NCI-H128 (cell line): ENCODE data around the gene ZNF850.
"Not testable (repeated sequence)": the region's sequence is repeated elsewhere in the genome, so short reads cannot be mapped to it uniquely, and the experiment has no call there.

Experiments used
- DNase-seq: peaks from one replicate; lab custom pipeline; 2025; ENCODE audit not compliant: unreplicated experiment; lab: John Stamatoyannopoulos, UW

ZNF850 gene

DNA sequence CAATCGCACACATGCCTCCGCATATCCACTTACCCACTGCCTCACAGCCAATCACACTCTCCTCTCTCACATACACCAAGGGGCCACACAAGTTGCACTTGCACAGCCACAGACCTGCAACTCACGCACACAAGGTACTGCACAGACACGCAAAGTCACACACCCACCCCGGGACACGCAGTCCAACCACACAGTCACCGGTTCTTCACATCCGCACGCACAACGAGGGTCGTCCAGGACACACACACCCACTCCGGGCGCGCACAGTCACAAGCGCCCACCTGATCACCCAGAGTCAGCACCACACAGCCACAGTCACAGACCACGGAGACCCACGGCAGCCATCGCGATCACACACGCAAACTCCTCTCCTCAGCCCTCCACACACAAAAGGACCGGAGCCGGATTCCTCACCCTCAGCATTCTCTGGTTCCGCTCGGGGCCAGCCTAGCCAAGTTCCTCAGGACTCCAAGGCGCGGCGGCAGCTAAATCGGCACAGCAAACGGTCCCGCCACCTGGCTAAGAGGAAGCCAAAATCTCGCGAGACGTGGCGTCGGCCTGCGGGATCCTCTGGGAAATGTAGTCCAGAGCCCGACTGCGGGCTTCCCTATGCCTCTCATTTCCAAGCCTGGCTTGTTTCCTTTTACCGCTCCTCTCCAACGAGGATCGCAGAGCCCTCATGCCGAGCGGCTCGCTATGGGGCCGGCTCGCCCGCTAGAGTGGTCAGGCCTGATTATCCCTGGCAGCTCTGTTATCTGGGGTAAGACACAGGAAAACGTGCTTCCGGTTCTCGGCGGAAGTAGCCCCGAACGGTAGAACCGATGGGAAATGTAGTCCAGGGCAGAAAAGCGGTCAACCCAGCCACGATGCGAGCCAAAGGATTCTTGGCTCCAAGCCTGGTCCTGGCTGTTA lies at the start of gene ZNF850:
Gene ZNF850 (minus strand): TSS at position 497 of the 912 bp plus-strand sequence. CDS start 10,201 bp downstream, outside the sequence.
- peak; percentile 91 for DNase-seq

DNA sequence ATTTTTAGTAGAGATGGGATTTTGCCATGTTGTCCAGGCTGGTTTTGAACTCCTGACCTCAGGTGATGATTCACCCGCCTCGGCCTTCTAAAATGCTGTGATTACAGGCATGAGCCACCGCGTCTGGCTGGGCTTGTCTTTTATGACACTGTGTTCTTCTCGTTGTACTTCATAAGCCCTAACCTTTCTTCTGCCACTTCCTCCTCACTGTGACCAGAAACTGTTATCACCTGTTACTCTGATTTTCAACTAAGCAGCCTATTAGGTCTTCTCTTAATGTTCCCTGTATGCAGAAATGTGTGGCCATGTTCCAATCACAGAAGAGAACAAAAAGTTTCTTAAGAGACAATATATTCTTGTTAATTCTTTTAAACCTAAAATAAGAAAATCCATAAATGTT lies 49.2 kb upstream of the ZNF850 start:
- no peak for DNase-seq

DNA sequence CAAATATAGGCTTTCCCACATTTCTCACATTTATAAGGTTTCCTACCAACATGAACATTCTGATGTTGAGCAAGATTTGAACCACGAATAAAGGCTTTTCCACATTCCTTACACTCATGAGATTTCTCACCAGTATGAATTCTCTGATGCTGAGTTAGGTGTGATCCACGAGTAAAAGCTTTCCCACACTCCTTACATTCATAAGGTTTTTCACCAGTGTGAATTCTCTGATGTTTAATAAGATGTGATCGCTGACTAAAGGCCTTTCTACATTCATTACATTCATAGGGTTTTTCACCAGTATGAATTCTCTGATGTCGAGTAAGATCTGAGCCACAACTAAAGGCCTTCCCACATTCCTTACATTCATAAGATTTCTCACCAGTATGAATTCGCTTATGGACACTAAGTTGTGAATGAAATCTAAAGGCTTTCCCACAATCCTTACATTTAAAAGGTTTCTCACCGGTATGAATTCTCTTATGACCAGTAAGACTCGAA lies 46.6 kb upstream of the ZNF850 start:
- no peak for DNase-seq

DNA sequence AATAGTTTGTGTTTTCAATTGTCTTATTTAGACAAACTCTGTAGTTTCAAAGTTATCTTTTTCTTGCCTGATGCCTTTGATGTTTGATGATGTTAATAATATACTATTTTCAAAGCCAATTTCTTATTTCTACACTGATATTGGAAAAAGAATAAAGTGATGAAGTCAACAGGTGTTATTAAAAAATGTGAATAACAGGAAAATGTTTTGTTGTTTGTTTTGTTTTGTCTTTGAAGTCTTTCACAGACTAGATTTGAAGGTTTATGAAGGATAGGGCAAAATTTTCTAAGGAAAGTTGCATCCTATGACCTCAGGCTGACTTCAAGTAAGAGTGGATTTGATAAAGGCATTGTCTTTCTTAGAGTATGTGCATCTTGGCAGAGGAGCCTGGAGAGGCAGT lies 34.4 kb upstream of the ZNF850 start:
- DNase-seq: no peak

DNA sequence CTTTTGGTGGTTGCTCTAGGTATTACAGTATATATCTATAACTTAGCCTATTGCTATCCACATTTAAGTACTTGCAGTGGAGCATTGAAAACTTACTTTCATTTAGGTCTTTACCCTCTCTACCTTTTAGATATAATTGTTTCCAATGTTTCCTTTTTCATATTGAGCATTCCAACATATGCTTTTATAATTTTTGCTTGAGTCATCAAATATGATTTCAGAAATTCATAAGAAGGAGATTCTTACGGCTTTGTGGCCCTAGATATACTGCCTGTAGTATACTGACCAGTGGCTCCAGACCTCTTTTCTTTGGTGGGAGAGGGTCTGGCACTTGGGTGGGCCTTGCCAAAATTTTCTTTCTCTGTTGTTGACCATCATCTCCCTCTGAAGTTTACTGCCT lies 32.8 kb upstream of the ZNF850 start:
- DNase-seq: no peak

DNA sequence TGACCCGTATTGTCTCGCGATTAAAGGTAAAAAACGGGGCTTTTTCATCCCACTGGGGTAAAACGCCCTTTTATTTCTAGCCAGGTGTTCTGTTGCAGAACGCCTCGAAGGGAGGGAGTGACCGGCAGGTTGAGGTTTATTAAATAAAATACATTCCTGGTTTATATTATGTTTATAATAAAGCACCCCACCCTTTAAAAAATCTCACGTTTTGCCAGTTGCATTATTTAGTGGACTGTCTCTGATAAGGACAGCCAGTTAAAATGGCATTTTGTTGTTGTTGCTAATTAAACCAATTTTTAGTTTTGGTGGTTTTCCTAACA lies 25.1 kb upstream of the ZNF850 start:
- no peak for DNase-seq

DNA sequence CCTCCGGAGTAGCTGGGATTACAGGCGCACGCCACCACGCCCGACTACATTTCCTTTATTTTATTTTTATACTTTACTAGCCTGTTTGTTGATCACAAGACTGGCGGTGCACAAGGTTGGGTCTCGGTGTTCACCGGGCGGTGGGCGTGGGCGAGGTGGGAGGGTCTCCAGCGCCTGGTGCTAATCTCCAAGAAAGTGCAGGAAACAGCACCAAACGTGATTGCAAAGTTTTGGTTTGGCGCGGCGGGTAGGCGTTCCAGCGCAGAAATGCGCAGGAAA lies 24.0 kb upstream of the ZNF850 start:
- DNase-seq: no peak

DNA sequence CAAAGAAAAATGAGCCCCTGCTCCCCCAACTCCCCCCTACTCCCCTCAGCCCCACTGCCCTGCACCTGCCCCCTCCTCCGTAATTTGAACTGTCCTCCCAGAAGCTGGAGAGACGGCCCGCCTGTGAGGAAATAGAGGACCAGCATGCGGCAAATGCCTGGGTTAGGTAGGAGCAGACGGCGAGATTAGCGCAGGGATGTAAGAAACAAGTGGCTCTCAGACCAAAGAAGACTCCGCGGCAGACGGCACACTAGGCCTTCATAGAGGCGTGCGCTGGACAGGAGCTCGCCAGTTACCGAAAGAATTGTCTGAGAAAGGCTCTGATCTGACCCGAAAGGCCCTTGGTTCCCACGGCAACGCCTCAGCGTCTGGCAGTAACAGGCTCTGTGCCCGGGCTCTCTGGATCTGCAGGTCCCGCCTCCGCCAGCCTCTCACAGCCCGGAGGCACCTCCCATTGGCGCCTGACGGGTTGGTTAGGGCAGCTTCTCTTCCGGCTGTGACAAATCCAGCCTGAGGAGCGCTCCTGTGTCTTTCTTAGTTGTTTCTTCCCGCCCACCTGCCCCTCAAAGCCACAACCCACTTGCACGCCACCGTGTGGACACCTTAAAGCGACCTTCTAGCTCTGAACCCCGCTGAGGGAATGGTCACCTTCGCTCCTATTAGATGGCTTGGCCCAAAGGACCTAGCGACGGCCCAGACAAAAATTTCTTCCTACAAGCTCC lies 19.0 kb upstream of the ZNF850 start:
- not testable (repeated sequence) for DNase-seq

DNA sequence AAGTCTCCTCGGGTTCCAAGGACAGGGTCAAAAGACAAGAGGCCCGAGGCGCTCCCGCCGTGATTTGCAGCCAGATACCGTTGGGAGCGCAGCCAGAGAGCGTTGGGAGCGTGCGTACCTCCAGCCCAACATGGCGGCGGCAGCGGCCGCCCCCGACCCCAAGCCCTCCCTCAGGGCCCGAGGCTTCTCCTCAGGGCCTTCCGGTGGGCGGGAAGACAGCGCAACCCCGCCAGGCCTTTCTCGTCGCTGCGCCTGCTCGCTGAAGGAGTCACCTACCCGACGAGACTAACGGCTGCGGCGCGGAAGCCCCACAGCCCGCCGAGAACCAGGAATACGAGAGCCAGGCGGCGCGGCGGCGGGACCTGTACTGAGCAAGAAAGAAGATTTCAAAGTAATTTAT lies 3.2 kb upstream of the ZNF850 start:
- no peak for DNase-seq

DNA sequence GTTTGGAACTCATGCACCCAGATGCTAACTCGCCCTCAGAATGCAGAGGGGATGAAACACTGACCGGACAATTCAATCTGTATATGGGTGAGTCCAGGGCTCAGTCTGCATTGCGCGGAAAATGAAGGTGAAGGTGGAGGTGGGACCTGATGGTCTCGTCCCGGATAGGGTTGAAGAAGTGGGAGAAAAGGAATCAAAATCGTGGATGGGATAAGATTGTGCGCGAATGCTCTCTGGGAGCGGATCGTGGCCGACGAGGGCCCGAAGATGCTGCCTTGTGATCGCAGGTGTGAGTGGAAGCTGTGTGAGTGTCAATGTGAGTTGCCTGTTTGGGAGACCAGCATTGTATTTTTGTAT lies 594 bp upstream of the ZNF850 start:
- DNase-seq: no peak

DNA sequence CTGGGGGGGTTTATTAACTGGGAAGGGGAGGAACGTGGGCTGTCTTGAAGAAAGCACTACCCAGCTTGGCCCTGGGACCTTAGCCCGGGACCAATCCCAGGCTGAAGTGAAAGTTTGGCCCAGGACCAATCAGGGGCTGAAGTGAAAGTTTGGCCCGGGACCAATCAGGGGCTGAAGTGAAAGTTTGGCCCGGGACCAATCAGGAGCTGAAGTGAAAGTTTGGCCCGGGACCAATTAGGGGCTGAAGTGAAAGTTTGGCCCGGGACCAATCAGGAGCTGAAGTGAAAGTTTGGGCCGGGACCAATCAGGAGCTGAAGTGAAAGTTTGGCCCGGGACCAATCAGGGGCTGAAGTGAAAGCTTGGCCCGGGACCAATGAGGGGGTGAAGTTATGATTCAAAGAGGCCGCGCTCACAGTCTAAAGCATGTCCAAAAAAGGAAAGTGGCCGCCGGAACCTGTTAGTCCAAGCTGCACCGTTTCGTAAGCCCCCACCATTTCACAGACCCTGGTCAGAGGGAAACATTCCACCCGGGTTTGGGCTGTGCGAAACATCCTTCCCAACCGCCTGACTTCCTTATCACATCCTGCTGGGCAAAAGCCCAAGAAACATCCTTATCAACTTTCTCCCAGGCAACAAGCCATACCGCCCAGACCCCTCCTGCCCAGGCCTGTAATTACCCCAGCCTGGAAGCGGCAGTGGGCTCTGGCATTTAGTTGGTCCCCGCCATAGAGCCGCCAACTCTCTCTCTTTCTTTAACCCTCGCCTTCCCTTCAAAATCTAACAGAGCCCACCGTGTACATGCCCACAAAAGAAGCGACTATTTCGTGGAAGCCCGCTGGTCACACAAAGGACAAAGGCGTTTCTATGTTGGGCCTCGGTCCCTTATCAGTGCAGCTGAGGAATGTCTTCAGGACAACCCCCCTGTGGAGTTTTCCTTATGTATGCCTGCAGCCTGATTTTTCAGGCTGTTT lies 1.1 kb downstream of the ZNF850 start:
- no peak for DNase-seq

DNA sequence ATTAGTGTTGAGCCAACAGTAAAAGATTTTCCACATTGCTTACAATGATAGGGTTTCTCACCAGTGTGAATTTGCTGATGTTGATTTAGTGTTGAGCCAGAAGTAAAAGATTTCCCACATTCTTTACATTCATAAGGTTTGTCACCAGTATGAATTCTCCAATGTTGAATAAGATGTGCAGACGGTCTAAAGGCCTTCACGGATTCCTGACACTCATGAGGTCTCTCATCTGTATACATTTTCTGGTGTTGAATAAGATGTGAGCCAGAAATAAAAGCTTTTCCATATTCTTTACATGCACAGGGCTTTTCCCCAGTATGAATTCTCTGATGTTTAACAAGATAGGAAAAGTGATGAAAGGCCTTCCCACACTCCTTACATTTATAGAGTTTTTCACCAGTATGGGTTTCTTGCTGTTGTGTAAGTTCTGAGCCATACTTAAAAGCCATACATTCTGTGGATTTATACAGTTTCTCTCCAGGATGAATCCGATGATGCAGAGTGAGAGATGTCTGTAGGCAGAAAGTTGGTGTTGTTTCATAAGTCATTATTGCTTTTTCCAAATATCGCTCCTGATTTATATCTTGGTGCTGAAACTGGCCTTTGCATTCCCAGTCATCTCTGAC lies 22.4 kb downstream of the ZNF850 start:
- DNase-seq: no peak

DNA sequence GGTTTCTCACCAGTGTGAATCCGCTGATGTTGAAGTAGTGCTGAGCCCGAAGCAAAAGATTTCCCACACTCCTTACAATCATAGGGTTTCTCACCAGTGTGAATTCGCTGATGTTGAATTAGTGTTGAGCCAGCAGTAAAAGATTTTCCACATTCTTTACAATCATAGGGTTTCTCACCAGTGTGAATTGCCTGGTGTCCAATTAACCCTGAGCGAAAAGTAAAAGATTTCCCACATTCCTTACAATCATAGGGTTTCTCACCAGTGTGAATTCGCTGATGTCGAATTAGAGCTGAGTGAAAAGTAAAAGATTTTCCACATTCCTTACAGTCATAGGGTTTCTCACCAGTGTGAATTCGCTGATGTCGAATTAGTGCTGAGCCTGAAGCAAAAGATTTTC lies 23.0 kb downstream of the ZNF850 start:
- DNase-seq: not testable (repeated sequence)

DNA sequence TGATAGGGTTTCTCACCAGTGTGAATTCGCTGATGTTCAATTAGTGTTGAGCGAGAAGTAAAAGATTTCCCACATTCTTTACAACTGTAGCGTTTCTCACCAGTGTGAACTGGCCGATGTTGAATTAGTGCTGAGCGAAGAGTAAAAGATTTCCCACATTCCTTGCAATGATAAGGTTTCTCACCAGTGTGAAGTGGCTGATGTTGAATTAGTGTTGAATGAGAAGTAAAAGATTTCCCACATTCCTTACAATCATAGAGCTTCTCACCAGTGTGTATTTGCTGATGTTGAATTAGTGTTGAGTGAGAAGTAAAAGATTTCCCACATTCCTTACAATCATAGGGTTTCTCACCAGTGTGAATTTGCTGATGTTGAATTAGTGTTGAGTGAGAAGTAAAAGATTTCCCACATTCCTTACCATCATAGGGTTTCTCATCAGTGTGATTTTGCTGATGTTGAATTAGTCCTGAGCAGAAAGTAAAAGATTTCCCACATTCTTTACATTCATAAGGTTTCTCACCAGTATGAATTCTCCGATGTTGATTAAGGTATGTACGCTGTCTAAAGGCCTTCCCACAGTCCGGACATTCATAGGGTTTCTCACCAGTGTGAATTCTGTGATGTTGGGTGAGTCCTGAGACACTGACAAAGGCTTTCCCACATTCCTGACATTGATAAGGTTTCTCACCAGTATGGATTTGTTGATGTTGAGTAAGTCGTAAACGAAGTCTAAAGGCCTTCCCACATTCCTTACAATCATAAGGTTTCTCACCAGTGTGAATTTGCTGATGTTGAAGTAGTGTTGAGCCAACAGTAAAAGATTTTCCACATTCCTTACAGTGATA lies 24.0 kb downstream of the ZNF850 start:
- DNase-seq: no peak

DNA sequence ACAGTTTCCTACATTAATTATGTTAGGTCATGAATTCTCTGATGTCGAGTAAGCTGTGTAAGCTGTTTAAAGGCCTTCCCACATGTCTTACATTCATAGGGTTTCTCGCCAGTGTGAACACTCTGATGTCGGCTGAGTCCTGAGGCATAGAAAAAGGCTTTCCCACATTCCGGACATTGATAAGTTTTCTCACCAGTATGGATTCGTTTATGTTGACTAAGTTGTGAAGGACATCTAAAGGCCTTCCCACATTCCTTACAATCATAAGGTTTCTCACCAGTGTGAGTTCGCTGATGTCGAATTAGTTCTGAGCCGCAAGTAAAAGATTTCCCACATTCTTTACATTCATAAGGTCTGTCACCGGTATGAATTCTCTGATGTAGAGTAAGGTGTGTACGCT lies 24.9 kb downstream of the ZNF850 start:
- no peak for DNase-seq

DNA sequence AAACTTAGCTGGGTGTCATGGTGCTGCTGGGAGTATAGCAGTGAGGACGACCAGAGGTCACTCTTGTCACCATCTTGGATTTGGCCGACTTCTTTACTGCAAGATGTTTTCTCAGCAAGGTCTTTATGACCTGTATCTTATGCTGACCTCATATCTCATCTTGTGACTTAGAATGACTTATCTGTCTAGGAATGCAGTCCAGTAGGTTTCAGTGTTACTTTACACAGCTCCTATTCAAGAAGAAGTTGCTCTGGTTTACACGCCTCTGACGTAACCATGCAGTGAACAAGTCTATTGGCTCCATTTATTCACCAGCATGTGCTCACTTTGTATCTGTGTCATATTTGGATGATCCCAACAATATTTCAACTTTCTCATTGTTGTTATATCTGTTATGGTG lies 26.7 kb downstream of the ZNF850 start:
- no peak for DNase-seq

DNA sequence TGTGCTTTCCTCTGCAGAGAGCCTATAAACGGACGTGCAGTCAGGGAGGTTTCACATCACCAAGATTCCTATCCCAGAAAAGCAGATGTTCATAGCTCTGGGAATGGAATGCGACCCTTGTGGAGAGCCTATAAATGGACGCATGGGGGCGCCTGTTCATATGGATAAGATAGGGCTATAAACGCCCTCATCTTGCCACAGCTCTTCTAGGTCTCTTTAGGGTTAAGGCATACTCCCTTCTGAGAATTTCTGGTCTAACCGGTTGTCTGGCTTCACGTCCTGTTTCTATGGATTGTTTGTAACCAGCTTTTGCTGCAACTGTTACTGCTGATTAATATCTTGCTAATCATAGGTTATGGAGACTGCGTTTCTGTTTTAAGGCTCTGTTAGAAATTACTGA lies 36.4 kb downstream of the ZNF850 start:
- not testable (repeated sequence) for DNase-seq

DNA sequence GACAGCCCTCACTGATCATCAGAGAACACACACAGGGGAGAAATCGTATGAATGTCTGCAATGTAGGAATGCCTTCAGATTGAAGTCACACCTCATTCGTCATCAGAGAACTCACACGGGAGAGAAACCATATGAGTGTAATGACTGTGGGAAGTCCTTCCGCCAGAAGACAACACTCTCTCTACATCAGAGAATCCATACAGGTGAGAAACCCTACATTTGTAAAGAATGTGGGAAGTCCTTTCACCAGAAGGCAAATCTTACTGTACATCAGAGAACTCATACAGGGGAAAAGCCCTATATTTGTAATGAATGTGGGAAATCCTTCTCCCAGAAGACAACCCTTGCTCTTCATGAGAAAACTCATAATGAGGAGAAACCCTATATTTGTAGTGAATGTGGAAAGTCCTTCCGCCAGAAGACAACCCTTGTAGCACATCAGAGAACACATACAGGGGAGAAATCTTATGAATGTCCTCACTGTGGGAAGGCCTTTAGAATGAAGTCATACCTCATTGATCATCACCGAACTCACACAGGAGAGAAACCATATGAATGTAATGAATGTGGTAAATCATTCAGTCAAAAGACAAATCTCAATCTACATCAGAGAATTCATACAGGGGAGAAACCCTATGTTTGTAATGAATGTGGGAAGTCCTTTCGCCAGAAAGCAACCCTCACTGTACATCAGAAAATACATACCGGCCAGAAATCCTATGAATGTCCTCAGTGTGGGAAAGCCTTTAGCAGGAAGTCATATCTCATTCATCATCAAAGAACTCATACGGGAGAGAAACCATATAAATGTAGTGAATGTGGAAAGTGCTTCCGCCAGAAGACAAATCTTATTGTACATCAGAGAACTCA lies 52.7 kb downstream of the ZNF850 start:
- no peak for DNase-seq

DNA sequence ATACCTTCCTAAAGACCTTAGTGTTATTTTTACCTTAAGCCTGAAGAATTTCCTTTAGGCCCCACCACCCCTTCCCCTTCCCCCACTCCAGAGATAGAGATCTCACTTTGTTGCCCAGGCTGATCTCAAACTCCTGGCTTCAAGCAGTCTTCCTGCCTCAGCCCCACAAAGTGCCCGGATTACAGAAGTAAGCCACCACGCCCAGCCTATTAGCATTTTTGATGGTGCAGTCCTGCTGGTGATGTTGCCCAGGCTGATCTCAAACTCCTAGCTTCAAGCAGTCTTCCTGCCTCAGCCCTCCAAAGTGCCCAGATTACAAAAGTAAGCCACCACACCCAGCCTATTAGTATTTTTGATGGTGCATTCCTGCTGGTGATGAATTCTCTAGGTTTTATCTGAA lies 63.2 kb downstream of the ZNF850 start:
- no peak for DNase-seq
